Measurements from ENCODE around the gene TNFRSF6B.
A peak's percentile ranks its signal among the peaks of the same experiment; 100 is the strongest.
"Not testable (repeated sequence)": the region's sequence is repeated elsewhere in the genome, so short reads cannot be mapped to it uniquely, and the experiment has no call there.

TNFRSF6B gene

GRCh38 chr20:63656451-63656850 lies 40.0 kb upstream of the TNFRSF6B start:
- H3K4me3 ChIP-seq (ENCODE audit: low read depth, low read length) = no peak overlapping the region
- peaks cover 14% of the 10 kb centered on the region; the same call in 1 of the 2 replicates for H3K27me3 ChIP-seq (ENCODE audit: insufficient read depth, low read length)
- peaks cover 18% of the 10 kb centered on the region for H3K79me2 ChIP-seq (ENCODE audit: control insufficient read depth, insufficient read depth, low read length, unreplicated experiment)
- H3K27ac ChIP-seq (ENCODE audit: low read depth, low read length) = no peak overlapping the region
- H3K4me1 ChIP-seq (ENCODE audit: control insufficient read depth, insufficient read depth, low read length, unreplicated experiment) = peaks cover 17% of the 10 kb centered on the region
- H2AFZ ChIP-seq (ENCODE audit: low read length, unreplicated experiment) = no peak overlapping the region
- no peaks in the 10 kb centered on the region for H3K36me3 ChIP-seq (ENCODE audit: insufficient read depth, low read length)

GRCh38 chr20:63657260-63657936 lies 39.1 kb upstream of the TNFRSF6B start:
- H3K27me3 ChIP-seq (ENCODE audit: insufficient read depth, low read length) = peaks cover 4% of the 10 kb centered on the region; the same call in 1 of the 2 replicates
- peak overlapping the region; percentile 86 for H3K4me3 ChIP-seq (ENCODE audit: low read depth, low read length)
- H3K27ac ChIP-seq (ENCODE audit: low read depth, low read length) = peak overlapping the region; percentile 69
- H3K79me2 ChIP-seq (ENCODE audit: control insufficient read depth, insufficient read depth, low read length, unreplicated experiment) = peaks cover 20% of the 10 kb centered on the region
- peaks cover 14% of the 10 kb centered on the region for H3K4me1 ChIP-seq (ENCODE audit: control insufficient read depth, insufficient read depth, low read length, unreplicated experiment)
- H3K36me3 ChIP-seq (ENCODE audit: insufficient read depth, low read length) = no peaks in the 10 kb centered on the region
- peak overlapping the region; percentile 96 for H2AFZ ChIP-seq (ENCODE audit: low read length, unreplicated experiment)

DNA sequence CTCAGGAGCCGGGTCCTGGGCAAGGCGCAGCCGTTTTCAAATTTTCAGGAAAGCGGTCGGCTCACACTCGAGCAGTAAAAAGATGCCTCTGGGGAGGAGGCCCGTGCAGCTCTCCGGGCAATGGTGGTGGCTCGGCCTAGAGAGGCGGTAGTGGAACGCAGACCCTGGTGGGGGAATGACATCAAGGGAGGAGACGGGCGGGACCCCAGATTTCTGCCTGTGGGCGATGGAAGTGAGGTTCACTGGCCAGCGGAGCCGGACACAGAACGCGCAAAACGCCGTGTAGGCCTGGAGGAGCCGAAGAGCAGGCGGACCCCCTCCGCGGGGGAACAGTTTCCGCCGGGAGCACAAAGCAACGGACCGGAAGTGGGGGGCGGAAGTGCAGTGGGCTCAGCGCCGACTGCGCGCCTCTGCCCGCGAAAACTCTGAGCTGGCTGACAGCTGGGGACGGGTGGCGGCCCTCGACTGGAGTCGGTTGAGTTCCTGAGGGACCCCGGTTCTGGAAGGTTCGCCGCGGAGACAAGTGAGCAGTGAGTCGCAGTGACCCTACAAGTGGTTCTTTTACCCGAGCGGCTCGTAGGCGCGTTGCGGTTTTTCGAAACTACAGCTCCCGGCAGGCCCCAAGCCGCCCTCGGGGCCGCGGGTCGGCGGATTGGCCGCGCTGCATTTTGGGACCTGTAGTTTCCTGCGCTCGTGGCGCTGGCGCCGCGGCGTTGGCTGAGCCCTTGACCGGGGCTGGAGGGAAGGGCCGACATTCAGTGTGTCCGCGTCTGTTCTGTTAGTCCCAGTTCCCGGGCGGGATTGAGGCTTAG lies 38.3 kb upstream of the TNFRSF6B start, which contains the start of gene RTEL1:
RTEL1 (plus strand) TSS at position 376 of the 812 bp plus-strand sequence. CDS start 1,091 bp downstream, outside the sequence.
- H3K27me3 ChIP-seq (ENCODE audit: insufficient read depth, low read length) = no peaks in the 10 kb centered on the region
- peak within 1 kb of the TSS; percentile 96 for H2AFZ ChIP-seq (ENCODE audit: low read length, unreplicated experiment)
- H3K4me1 ChIP-seq (ENCODE audit: control insufficient read depth, insufficient read depth, low read length, unreplicated experiment) = peaks cover 14% of the 10 kb centered on the region
- H3K36me3 ChIP-seq (ENCODE audit: insufficient read depth, low read length) = no peaks in the 10 kb centered on the region
- peaks cover 20% of the 10 kb centered on the region for H3K79me2 ChIP-seq (ENCODE audit: control insufficient read depth, insufficient read depth, low read length, unreplicated experiment)
- peak within 1 kb of the TSS; percentile 69 for H3K27ac ChIP-seq (ENCODE audit: low read depth, low read length)
- peak within 1 kb of the TSS; percentile 86 for H3K4me3 ChIP-seq (ENCODE audit: low read depth, low read length)

DNA sequence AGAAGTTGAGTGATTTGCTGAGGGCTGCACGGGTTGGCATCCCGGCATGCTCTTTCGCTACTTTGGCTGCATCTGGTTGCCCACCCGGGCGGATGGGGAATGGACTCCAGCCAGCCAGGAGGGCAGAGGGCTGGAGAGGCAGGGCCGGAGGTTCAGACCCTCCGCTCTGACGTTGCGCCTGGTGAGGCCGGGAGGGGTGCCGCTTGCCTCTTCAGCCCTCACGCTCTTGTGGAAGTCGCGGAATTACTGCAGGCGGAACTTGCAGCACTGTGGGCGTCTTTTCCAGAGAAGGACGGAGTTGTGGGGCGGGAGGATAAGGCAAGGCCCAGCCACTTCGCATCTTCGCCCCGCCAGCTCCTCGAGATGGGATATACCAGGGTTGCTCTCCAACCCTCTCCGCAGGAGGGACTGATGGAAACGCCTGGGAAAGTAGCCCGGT lies 37.7 kb upstream of the TNFRSF6B start:
- Histone ChIP-seq H3K4me1 (ENCODE audit: control insufficient read depth, insufficient read depth, low read length, unreplicated experiment) (peaks cover 14% of the 10 kb centered on the region), H3K27ac (ENCODE audit: low read depth, low read length) (peak overlapping the region; percentile 69; the same call in 1 of the 2 replicates), H2AFZ (ENCODE audit: low read length, unreplicated experiment) (peak overlapping the region; percentile 45), H3K36me3 (ENCODE audit: insufficient read depth, low read length) (no peaks in the 10 kb centered on the region), H3K27me3 (ENCODE audit: insufficient read depth, low read length) (no peaks in the 10 kb centered on the region), H3K4me3 (ENCODE audit: low read depth, low read length) (peak overlapping the region; percentile 86), H3K79me2 (ENCODE audit: control insufficient read depth, insufficient read depth, low read length, unreplicated experiment) (peaks cover 20% of the 10 kb centered on the region)

DNA sequence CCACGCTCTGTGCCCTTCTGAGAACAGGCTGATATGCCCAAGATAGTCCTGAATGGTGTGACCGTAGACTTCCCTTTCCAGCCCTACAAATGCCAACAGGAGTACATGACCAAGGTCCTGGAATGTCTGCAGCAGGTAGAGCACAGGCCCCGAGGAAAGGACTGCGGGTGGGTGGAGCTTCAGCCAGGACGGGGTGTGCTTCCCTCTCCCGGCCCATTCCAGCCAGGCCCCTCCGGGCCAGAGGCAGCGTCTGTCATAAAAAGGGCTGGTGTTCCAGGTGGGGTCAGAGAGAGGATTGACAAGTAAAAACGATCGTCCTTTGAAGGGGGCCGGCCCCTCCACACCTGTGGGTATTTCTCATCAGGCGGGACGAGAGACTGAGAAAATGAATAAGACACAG lies 37.1 kb upstream of the TNFRSF6B start:
- H3K79me2 ChIP-seq (ENCODE audit: control insufficient read depth, insufficient read depth, low read length, unreplicated experiment) = peaks cover 20% of the 10 kb centered on the region
- no peaks in the 10 kb centered on the region for H3K27me3 ChIP-seq (ENCODE audit: insufficient read depth, low read length)
- H2AFZ ChIP-seq (ENCODE audit: low read length, unreplicated experiment) = no peak overlapping the region
- peak overlapping the region; percentile 69; the same call in 1 of the 2 replicates for H3K27ac ChIP-seq (ENCODE audit: low read depth, low read length)
- no peaks in the 10 kb centered on the region for H3K36me3 ChIP-seq (ENCODE audit: insufficient read depth, low read length)
- peaks cover 14% of the 10 kb centered on the region for H3K4me1 ChIP-seq (ENCODE audit: control insufficient read depth, insufficient read depth, low read length, unreplicated experiment)
- peak overlapping the region; percentile 86 for H3K4me3 ChIP-seq (ENCODE audit: low read depth, low read length)

DNA sequence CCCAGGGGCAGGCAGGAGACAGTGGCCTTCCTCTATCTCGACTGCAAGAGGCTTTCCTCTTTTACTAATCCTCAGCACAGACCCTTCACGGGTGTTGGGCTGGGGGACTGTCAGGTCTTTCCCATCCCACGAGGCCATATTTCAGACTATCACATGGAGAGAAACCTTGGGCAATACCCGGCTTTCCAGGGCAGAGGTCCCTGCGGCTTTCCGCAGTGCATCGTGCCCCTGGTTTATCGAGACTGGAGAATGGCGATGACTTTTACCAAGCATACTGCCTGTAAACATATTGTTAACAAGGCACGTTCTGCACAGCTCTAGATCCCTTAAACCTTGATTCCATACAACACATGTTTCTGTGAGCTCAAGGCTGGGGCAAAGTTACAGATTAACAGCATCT lies 36.3 kb upstream of the TNFRSF6B start:
- Histone ChIP-seq H3K4me1 (ENCODE audit: control insufficient read depth, insufficient read depth, low read length, unreplicated experiment) (peaks cover 14% of the 10 kb centered on the region), H3K79me2 (ENCODE audit: control insufficient read depth, insufficient read depth, low read length, unreplicated experiment) (peaks cover 20% of the 10 kb centered on the region)
- H3K36me3 ChIP-seq (ENCODE audit: insufficient read depth, low read length); H3K4me3 ChIP-seq (ENCODE audit: low read depth, low read length); H3K27ac ChIP-seq (ENCODE audit: low read depth, low read length); H2AFZ ChIP-seq (ENCODE audit: low read length, unreplicated experiment); H3K27me3 ChIP-seq (ENCODE audit: insufficient read depth, low read length): not testable (repeated sequence)

DNA sequence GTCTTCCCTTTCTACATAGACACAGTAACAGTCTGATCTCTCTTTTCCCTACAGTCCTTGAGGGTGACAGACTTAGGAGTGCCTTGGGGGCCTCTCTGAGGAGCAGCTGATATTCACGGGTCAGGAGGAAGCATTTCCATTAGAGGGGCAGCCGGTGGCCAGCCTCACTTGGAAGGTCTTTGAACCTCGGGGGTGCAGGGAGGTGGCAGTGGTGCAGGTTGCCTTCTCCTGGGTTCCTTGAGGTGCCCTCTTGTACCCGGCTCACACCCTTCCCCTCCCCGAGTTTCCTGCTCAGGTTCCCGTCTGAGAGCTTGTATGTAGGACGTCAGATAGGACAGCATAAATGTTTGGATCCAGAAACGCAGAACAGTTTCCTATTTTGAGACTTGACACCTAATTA lies 35.8 kb upstream of the TNFRSF6B start:
- Histone ChIP-seq H3K27ac (ENCODE audit: low read depth, low read length) (no peak overlapping the region), H3K4me3 (ENCODE audit: low read depth, low read length) (no peak overlapping the region), H2AFZ (ENCODE audit: low read length, unreplicated experiment) (no peak overlapping the region), H3K36me3 (ENCODE audit: insufficient read depth, low read length) (no peaks in the 10 kb centered on the region), H3K79me2 (ENCODE audit: control insufficient read depth, insufficient read depth, low read length, unreplicated experiment) (peaks cover 20% of the 10 kb centered on the region), H3K4me1 (ENCODE audit: control insufficient read depth, insufficient read depth, low read length, unreplicated experiment) (peaks cover 14% of the 10 kb centered on the region), H3K27me3 (ENCODE audit: insufficient read depth, low read length) (no peaks in the 10 kb centered on the region)

DNA sequence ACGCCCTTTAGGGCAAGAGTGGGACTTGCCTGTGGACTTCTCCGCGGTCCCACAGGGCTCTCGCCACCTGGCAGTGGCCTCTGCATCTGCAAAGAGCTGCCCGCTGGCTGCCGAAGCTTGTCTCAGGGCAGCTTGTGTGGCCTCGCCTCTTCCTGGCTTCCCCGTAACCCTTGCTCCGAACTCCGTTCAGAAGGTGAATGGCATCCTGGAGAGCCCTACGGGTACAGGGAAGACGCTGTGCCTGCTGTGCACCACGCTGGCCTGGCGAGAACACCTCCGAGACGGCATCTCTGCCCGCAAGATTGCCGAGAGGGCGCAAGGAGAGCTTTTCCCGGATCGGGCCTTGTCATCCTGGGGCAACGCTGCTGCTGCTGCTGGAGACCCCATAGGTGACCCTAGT lies 35.3 kb upstream of the TNFRSF6B start:
- Histone ChIP-seq H3K79me2 (ENCODE audit: control insufficient read depth, insufficient read depth, low read length, unreplicated experiment) (peaks cover 20% of the 10 kb centered on the region), H3K27me3 (ENCODE audit: insufficient read depth, low read length) (no peaks in the 10 kb centered on the region), H2AFZ (ENCODE audit: low read length, unreplicated experiment) (no peak overlapping the region), H3K4me3 (ENCODE audit: low read depth, low read length) (no peak overlapping the region), H3K4me1 (ENCODE audit: control insufficient read depth, insufficient read depth, low read length, unreplicated experiment) (peaks cover 14% of the 10 kb centered on the region), H3K36me3 (ENCODE audit: insufficient read depth, low read length) (no peaks in the 10 kb centered on the region), H3K27ac (ENCODE audit: low read depth, low read length) (no peak overlapping the region)

DNA sequence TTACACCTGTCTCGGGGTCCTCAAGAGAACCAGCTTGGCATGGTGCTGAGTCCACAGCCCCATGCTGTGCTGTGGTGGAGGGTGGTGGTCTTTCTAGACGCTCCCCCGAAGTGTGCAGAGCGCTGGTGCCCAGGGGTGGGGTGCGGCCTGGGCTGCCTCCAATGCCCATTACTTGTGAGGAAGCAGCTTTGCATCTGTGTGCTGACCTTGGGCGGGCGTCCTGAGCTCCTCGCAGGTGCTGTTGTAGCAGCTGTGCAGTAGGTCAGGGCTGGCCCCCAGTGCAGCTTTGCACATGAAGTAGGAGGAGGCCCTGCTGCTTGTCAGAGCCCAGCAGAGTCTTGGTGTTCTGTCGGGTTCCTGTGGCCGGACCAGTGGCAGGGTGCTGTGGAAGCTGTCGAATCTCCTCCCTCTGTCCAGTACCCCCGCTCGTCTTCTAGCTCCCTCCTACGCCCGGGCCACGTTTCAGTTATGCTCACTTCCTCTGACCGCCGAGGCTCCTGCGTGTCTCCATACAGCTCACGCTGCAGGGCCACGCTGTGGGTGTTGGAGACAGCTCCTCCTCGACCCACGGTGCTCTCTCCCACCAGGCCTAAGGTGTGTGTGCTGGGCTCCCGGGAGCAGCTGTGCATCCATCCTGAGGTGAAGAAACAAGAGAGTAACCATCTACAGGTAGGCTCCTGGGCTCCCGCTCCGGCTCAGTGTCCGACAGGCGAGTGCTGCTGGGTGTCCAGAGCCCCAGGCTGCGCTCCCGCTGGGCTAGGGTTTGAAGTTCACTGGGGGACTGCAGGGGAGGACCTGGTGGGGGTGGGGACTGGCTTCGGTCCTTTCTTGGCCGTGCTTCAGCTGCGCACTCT lies 34.3 kb upstream of the TNFRSF6B start:
- H3K27ac ChIP-seq (ENCODE audit: low read depth, low read length) = no peak overlapping the region
- no peaks in the 10 kb centered on the region for H3K27me3 ChIP-seq (ENCODE audit: insufficient read depth, low read length)
- H2AFZ ChIP-seq (ENCODE audit: low read length, unreplicated experiment) = no peak overlapping the region
- no peak overlapping the region for H3K4me3 ChIP-seq (ENCODE audit: low read depth, low read length)
- H3K36me3 ChIP-seq (ENCODE audit: insufficient read depth, low read length) = no peaks in the 10 kb centered on the region
- peaks cover 20% of the 10 kb centered on the region for H3K79me2 ChIP-seq (ENCODE audit: control insufficient read depth, insufficient read depth, low read length, unreplicated experiment)
- H3K4me1 ChIP-seq (ENCODE audit: control insufficient read depth, insufficient read depth, low read length, unreplicated experiment) = peaks cover 10% of the 10 kb centered on the region

- Histone ChIP-seq H2AFZ (ENCODE audit: low read length, unreplicated experiment) (no peak overlapping the region), H3K27ac (ENCODE audit: low read depth, low read length) (no peak overlapping the region), H3K36me3 (ENCODE audit: insufficient read depth, low read length) (0 out of 2 replicates have a peak, but pooled peaks cover 3% of the 10 kb centered on the region), H3K27me3 (ENCODE audit: insufficient read depth, low read length) (no peaks in the 10 kb centered on the region), H3K79me2 (ENCODE audit: control insufficient read depth, insufficient read depth, low read length, unreplicated experiment) (peaks cover 20% of the 10 kb centered on the region), H3K4me1 (ENCODE audit: control insufficient read depth, insufficient read depth, low read length, unreplicated experiment) (peaks cover 6% of the 10 kb centered on the region), H3K4me3 (ENCODE audit: low read depth, low read length) (no peak overlapping the region)
Measured at GRCh38 chr20:63662813-63663189, 33.7 kb upstream of the TNFRSF6B start.

Measured in ACC112 (cell line).